ENCODE measurements around the gene IL36A. TPM values are rescaled to one million over a fixed set of nuclear protein-coding genes. Genes with fewer than 3 reads are reported as not detected.

Gene IL36A
- total and polyA plus RNA-seq, 9 of the 15 experiments (the other 6 are each of a cell fraction or from before 2014, with no cell fraction given): not detected

- TF ChIP-seq ZBTB11 (CRISPR knock-in tag; IDR thresholded peaks at IDR 0.05): peak in 1 of 3 experiments; percentile 76; a peak in 2 of 6 replicates
- TF ChIP-seq ZNF717 (CRISPR knock-in tag; IDR thresholded peaks at IDR 0.05): no peak
- no peak for TF ChIP-seq PTBP1 (IDR thresholded peaks at IDR 0.05; ENCODE audit: low read depth, low read length)
- no peak for TF ChIP-seq RBBP5 (IDR thresholded peaks at IDR 0.05; ENCODE audit: borderline replicate concordance, insufficient read depth, low read length, poor library complexity, severe bottlenecking)
- TF ChIP-seq ELF2 (CRISPR knock-in tag; IDR thresholded peaks at IDR 0.05): no peak
- TF ChIP-seq CXXC5 (CRISPR knock-in tag; IDR thresholded peaks at IDR 0.05): peak; percentile 57
- no peak for TF ChIP-seq ETV6 (IDR thresholded peaks at IDR 0.05; ENCODE audit: borderline replicate concordance in 1 of 2, low read depth in 2 of 2, low read length in 1 of 2)
- no peak for TF ChIP-seq ETV6 (CRISPR knock-in tag; IDR thresholded peaks at IDR 0.05; ENCODE audit: borderline replicate concordance)
- TF ChIP-seq ZSCAN29 (IDR thresholded peaks at IDR 0.05): no peak
- no peak; the same call in 1 of the 2 replicates for TF ChIP-seq ZNF3 (CRISPR knock-in tag; IDR thresholded peaks at IDR 0.05)
- TF ChIP-seq REST (IDR thresholded peaks at IDR 0.05; ENCODE audit: borderline replicate concordance): no peak; the same call in 1 of the 2 replicates
- TF ChIP-seq REST (CRISPR knock-in tag; IDR thresholded peaks at IDR 0.05; ENCODE audit: low read depth): no peak
- TF ChIP-seq, protein P1, sequence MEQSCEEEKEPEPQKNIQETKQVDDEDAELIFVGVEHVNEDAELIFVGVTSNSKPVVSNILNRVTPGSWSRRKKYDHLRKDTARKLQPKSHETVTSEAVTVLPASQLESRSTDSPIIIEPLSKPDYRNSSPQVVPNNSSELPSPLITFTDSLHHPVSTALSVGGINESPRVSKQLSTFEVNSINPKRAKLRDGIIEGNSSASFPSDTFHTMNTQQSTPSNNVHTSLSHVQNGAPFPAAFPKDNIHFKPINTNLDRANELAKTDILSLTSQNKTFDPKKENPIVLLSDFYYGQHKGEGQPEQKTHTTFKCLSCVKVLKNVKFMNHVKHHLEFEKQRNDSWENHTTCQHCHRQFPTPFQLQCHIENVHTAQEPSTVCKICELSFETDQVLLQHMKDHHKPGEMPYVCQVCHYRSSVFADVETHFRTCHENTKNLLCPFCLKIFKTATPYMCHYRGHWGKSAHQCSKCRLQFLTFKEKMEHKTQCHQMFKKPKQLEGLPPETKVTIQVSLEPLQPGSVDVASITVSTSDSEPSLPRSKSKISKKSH (CRISPR knock-in tag; IDR thresholded peaks at IDR 0.05): no peak
- peak; percentile 75 for TF ChIP-seq SMARCA5 (IDR thresholded peaks at IDR 0.05)
These were observed 7.4 kb downstream of the IL36A start (continued) for GRCh38 chr2:113012436-113013335.
